Tibial nerve (tissue), 4 donors: Measurements from ENCODE around the gene CXCL10.

ENCODE experiments used
- CTCF ChIP-seq, 5 experiments: fragments of 200-600 bp in 3 of 5; fragments of 450-650 bp in 2 of 5; sonication (generic) in 3 of 5; IDR thresholded peaks; one replicate each; pipeline ENCODE4 v1.5.1; 2016 to 2019; ENCODE audit warnings: antibody characterized with exemption in 5 of 5, mild to moderate bottlenecking in 3 of 5, moderate library complexity in 2 of 5
- EP300 ChIP-seq, 2 donors: sonication (generic); formaldehyde crosslinking; IDR thresholded peaks; one replicate each; pipeline ENCODE4 v1.6.1; 2017; ENCODE audit warnings: antibody characterized with exemption in 2 of 2, mild to moderate bottlenecking in 1 of 2
- POLR2A ChIP-seq, 2 donors: fragments of 450-650 bp; IDR thresholded peaks; one replicate each; pipeline ENCODE4 v1.6.1; 2017; ENCODE audit warnings: antibody characterized with exemption in 2 of 2, mild to moderate bottlenecking in 2 of 2, moderate library complexity in 2 of 2

- TF ChIP-seq CTCF (IDR thresholded peaks at IDR 0.05): no peak
- TF ChIP-seq EP300 (IDR thresholded peaks at IDR 0.05): no peak
- no peak for TF ChIP-seq POLR2A (IDR thresholded peaks at IDR 0.05)
Observed at GRCh38 chr4:76011018-76011670, 12.2 kb downstream of the CXCL10 start.
